Hepatocyte (in vitro differentiated cells): ENCODE results near the gene CEP76.

Experiments used
- EZH2 ChIP-seq: fragments of 200-600 bp; sonication (generic); IDR thresholded peaks from 2 replicates; pipeline ENCODE4 v1.6.1; 2016; ENCODE audit warnings: antibody characterized with exemption, mild to moderate bottlenecking, borderline replicate concordance
- EZH2phosphoT487 ChIP-seq: fragments of 200-600 bp; sonication (generic); IDR thresholded peaks from one replicate; pipeline ENCODE4 v1.6.1; 2018; ENCODE audit warnings: antibody characterized with exemption, mild to moderate bottlenecking, low read depth, moderate library complexity; ENCODE audit not compliant: unreplicated experiment, severe bottlenecking
- TF ChIP-seq, protein P1 (sequence below): fragments of 200-600 bp; sonication (generic); IDR thresholded peaks from 2 replicates; pipeline ENCODE4 v1.5.1; 2016; ENCODE audit warnings: antibody characterized with exemption, mild to moderate bottlenecking; ENCODE audit not compliant: poor library complexity

DNA sequence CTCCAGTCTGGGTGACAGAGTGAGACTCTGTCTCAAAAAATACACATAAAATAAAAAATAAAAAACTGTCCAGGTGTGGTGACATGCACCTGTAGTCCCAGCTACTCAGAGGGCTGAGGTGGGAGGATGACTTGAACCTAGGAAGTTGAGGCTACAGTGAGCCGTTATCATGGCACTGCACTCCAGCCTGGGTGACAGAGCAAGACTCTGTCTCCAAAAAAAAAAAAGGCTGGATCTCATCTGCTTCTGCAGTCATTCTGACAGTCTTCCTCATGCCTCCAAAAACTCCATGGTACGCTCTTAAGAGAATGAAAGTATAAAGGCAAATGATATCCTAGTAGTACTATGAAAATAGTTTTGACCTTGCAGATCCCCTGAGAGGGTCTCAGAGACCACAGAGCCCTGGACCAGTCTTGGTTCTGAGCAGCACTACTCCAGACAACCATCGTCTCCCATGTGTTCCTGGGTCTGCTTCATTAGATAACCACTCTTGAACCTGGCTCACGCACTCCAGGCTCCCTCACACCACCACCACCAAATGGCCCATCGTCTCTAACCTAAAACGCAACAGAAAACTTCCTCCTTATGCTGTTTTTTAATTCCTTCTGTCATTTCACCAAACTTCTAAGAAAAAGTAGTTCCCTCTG is 70.6 kb downstream of the CEP76 start:
- TF ChIP-seq, protein P1, sequence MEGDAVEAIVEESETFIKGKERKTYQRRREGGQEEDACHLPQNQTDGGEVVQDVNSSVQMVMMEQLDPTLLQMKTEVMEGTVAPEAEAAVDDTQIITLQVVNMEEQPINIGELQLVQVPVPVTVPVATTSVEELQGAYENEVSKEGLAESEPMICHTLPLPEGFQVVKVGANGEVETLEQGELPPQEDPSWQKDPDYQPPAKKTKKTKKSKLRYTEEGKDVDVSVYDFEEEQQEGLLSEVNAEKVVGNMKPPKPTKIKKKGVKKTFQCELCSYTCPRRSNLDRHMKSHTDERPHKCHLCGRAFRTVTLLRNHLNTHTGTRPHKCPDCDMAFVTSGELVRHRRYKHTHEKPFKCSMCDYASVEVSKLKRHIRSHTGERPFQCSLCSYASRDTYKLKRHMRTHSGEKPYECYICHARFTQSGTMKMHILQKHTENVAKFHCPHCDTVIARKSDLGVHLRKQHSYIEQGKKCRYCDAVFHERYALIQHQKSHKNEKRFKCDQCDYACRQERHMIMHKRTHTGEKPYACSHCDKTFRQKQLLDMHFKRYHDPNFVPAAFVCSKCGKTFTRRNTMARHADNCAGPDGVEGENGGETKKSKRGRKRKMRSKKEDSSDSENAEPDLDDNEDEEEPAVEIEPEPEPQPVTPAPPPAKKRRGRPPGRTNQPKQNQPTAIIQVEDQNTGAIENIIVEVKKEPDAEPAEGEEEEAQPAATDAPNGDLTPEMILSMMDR: no peak
- no peak for TF ChIP-seq EZH2
- no peak for TF ChIP-seq EZH2phosphoT487
